ENCODE data around the gene HEG1. TPM values are rescaled to one million over a fixed set of nuclear protein-coding genes. Genes with fewer than 3 reads are reported as not detected.

Gene HEG1
- total and polyA plus RNA-seq, 2 donors (not counting 3 experiments of a cell fraction or from before 2014, with no cell fraction given): 50.1 to 106 TPM

- Histone ChIP-seq H3K4me3 (replicated peaks in 1 of 3; ENCODE audit: insufficient read depth in 1 of 3, low read depth in 1 of 3, low read length in 3 of 3) (no peak overlapping the region), H3K9me1 (replicated peaks; ENCODE audit: control insufficient read depth, extremely low read depth, insufficient read depth, low read length) (no peaks in the 10 kb centered on the region), H2AFZ (ENCODE audit: low read depth, low read length) (no peak overlapping the region), H3K9ac (replicated peaks; ENCODE audit: extremely low read depth, insufficient read depth, low read length) (no peak overlapping the region), H3K27me3 (ENCODE audit: control insufficient read depth in 2 of 2, insufficient read depth in 2 of 2, low read length in 2 of 2) (no peaks in the 10 kb centered on the region), H3K9me3 (replicated peaks; ENCODE audit: control insufficient read depth, insufficient read depth, low read length) (no peaks in the 10 kb centered on the region), H4K20me1 (replicated peaks; ENCODE audit: control insufficient read depth, extremely low read depth, insufficient read depth, low read length) (peaks cover 3% of the 10 kb centered on the region), H3K36me3 (ENCODE audit: control insufficient read depth in 2 of 2, extremely low read depth in 1 of 2, insufficient read depth in 2 of 2, low read length in 2 of 2) (no peaks in the 10 kb centered on the region), H3K4me1 (ENCODE audit: control insufficient read depth, extremely low read depth, insufficient read depth, low read length) (peaks cover 41% of the 10 kb centered on the region), H3K79me2 (ENCODE audit: control insufficient read depth, insufficient read depth, low read length) (peaks cover 59% of the 10 kb centered on the region), H3K4me2 (ENCODE audit: insufficient read depth, low read length) (peak overlapping the region; percentile 18), H3K27ac (ENCODE audit: insufficient read depth, low read depth, low read length) (no peak overlapping the region)
- ChIA-PET POLR2A (no interaction called here), CTCF (interaction anchor here (0.6 to 2.2 kb wide), 5 partner anchors 12 to 1006 kb away, joined by 3 to 4 read pairs (median 4); partner anchors contain the start of gene KALRN)
- peak; percentile 42 for DNase-seq (ENCODE audit: low read depth, low spot score)
- no TSS peak for BruUV-seq (replicated peaks)
- intact Hi-C loops (cut with micrococcal nuclease): no loop called here
- dilution Hi-C loops (cut with MboI; ENCODE audit: extremely low pct_ligation_motif_present, low sequenced_read_pairs): no loop called here
- no peak for TF ChIP-seq MYC (IDR thresholded peaks at IDR 0.05; ENCODE audit: low read depth, low read length)
- TF ChIP-seq GATA2 (IDR thresholded peaks at IDR 0.05; ENCODE audit: insufficient read depth, insufficient read length, low read depth, low read length): no peak
- no peak for TF ChIP-seq EZH2 (IDR thresholded peaks at IDR 0.05; ENCODE audit: borderline replicate concordance, low read depth, low read length, severe bottlenecking)
- no peak for TF ChIP-seq JUN (IDR thresholded peaks at IDR 0.05; ENCODE audit: borderline replicate concordance, insufficient read depth, insufficient read length, low read depth)
- no peak for TF ChIP-seq POLR2A (IDR thresholded peaks at IDR 0.05; ENCODE audit: low read depth, low read length)
- TF ChIP-seq, protein P1, sequence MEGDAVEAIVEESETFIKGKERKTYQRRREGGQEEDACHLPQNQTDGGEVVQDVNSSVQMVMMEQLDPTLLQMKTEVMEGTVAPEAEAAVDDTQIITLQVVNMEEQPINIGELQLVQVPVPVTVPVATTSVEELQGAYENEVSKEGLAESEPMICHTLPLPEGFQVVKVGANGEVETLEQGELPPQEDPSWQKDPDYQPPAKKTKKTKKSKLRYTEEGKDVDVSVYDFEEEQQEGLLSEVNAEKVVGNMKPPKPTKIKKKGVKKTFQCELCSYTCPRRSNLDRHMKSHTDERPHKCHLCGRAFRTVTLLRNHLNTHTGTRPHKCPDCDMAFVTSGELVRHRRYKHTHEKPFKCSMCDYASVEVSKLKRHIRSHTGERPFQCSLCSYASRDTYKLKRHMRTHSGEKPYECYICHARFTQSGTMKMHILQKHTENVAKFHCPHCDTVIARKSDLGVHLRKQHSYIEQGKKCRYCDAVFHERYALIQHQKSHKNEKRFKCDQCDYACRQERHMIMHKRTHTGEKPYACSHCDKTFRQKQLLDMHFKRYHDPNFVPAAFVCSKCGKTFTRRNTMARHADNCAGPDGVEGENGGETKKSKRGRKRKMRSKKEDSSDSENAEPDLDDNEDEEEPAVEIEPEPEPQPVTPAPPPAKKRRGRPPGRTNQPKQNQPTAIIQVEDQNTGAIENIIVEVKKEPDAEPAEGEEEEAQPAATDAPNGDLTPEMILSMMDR (IDR thresholded peaks at IDR 0.05; ENCODE audit: extremely low read depth in 1 of 2, insufficient read depth in 1 of 2, low read depth in 1 of 2, low read length in 2 of 2): no peak
- TF ChIP-seq FOS (IDR thresholded peaks at IDR 0.05; ENCODE audit: borderline replicate concordance, insufficient read depth, low read length): no peak
- TF ChIP-seq POLR2AphosphoS5 (IDR thresholded peaks at IDR 0.05; ENCODE audit: insufficient read depth, low read depth, low read length): no peak
- FAIRE-seq: no peak
These were observed 16.4 kb downstream of the HEG1 start for GRCh38 chr3:125039131-125040100.
